Skeletal muscle tissue (tissue), 4 donors: ENCODE data around the gene TMEM212. TPM values are rescaled to one million over a fixed set of nuclear protein-coding genes. Genes with fewer than 3 reads are reported as not detected.

Source experiments
- H3K27ac ChIP-seq: one replicate; pipeline ENCODE4 v1.7.0; 2013; ENCODE audit warnings: mild to moderate bottlenecking, low read depth, low read length, inconsistent platforms
- H3K27me3 ChIP-seq, 3 donors: one replicate each; pipeline ENCODE4 v1.7.0; 2013; ENCODE audit warnings: low read length in 3 of 3; ENCODE audit not compliant: control insufficient read depth in 3 of 3, insufficient read depth in 3 of 3
- H3K36me3 ChIP-seq, 3 donors: one replicate each; pipeline ENCODE4 v1.7.0; 2013; ENCODE audit warnings: low read length in 3 of 3; ENCODE audit not compliant: control insufficient read depth in 3 of 3, insufficient read depth in 3 of 3
- H3K4me1 ChIP-seq, 3 donors: one replicate each; pipeline ENCODE4 v1.7.0; 2013; ENCODE audit warnings: low read length in 3 of 3, mild to moderate bottlenecking in 3 of 3; ENCODE audit not compliant: control insufficient read depth in 3 of 3, insufficient read depth in 3 of 3
- H3K4me3 ChIP-seq, 3 donors: one replicate each; pipeline ENCODE4 v1.7.0; 2013; ENCODE audit warnings: low read length in 3 of 3
- H3K9ac ChIP-seq, 3 donors: one replicate each; pipeline ENCODE4 v1.7.0; 2013; ENCODE audit warnings: low read length in 3 of 3, mild to moderate bottlenecking in 3 of 3, moderate library complexity in 2 of 3, low read depth in 1 of 3
- H3K9me3 ChIP-seq, 3 donors: one replicate each; pipeline ENCODE4 v1.7.0; 2013; ENCODE audit warnings: low read length in 3 of 3; ENCODE audit not compliant: control insufficient read depth in 3 of 3
- total RNA-seq: library from RNA; depleted of rRNA; stranded (reverse); fragments of >200 nt; gene quantifications from one replicate; pipeline ENCODE4 v1.2.3, GENCODE V29; 2014
- donor health status: Osteomylitis.

Gene TMEM212
- total RNA-seq, 1 donor from 2014 or later: not detected

DNA sequence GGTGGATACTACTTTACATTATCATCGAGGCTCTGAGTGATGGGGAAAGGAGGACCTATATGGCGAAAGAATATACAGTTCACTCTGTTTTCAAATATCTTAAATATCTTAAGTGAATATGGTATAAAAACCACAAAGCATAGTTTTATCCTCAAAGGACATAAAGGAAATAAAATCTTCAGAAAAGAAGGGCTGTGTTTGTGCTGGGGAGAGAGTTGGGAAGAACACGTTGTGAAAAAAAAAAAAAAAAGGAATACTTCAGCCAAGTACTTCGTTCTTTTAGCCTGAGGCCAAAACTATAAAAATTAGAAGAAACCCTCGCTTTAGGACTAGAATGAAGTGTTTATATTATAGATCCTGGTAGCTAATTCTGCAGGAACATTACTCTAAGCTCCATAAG is 10.2 kb upstream of the TMEM212 start:
- no peaks in the 10 kb centered on the region for H3K27me3 ChIP-seq
- H3K4me3 ChIP-seq: no peak overlapping the region
- H3K4me1 ChIP-seq: peaks cover 13 to 18% (median 16%) of the 10 kb centered on the region in 3 donors
- no peaks in the 10 kb centered on the region for H3K9me3 ChIP-seq
- no peak overlapping the region for H3K27ac ChIP-seq
- no peak overlapping the region for H3K9ac ChIP-seq
- no peaks in the 10 kb centered on the region for H3K36me3 ChIP-seq

DNA sequence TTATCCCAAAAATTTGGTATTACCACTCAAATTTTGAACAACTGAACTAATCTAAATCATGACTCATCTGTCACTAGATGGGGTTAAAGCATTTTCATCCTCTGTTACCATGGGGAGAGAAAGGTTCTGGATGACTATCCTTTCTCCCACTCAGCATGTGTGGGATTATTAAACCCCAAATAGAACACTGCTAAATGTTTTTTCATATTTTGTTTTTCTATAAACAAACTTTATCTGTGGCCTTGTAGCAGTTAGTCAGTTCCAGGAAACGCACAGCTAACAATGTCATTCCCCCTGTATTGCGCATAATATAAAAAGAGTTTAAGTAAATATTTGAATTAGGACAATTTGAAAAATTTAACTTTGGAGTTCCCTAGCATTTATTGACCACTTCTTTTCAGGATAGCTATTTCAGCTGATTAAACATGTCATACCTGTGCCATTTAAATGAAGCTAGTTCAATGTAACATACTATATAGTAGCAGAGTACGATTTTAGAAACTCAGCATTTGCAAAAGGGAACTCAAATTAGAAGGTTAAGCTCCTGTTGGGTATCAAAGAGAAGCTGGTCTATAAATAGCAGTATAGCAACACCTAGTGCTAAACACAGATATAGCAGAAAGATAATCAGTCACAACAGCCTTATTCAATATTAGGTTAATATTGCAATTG is 9.2 kb upstream of the TMEM212 start:
- H3K27me3 ChIP-seq: no peaks in the 10 kb centered on the region
- H3K4me3 ChIP-seq: no peak overlapping the region
- H3K9me3 ChIP-seq: no peaks in the 10 kb centered on the region
- peaks cover 16 to 24% (median 17%) of the 10 kb centered on the region in 3 donors for H3K4me1 ChIP-seq
- no peaks in the 10 kb centered on the region for H3K36me3 ChIP-seq
- H3K27ac ChIP-seq: peak overlapping the region; percentile 65
- peak overlapping the region in 1 of 3 donors; percentile 43 for H3K9ac ChIP-seq

DNA sequence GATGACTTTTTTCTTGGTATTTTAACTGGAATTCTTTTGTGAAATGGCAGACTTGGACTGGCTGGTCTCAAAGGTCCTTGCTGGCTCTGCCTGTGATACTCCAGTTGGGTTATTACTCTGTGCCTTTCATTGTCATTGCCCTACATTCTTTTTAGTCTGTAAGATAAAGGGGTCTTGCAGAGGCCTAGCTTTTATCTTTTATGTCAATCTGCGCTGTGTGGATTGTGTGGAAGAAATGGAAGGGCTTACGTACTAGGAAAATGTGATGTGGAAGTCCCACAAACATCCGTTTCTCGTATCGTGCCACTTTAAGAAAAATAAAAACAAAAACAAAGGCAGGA is 8.7 kb upstream of the TMEM212 start:
- H3K36me3 ChIP-seq: no peaks in the 10 kb centered on the region
- H3K4me1 ChIP-seq: peaks cover 16 to 26% (median 17%) of the 10 kb centered on the region in 3 donors
- peak overlapping the region in 1 of 3 donors; percentile 43 for H3K9ac ChIP-seq
- no peak overlapping the region for H3K4me3 ChIP-seq
- H3K27ac ChIP-seq: peak overlapping the region; percentile 65
- no peaks in the 10 kb centered on the region for H3K9me3 ChIP-seq
- H3K27me3 ChIP-seq: no peaks in the 10 kb centered on the region

DNA sequence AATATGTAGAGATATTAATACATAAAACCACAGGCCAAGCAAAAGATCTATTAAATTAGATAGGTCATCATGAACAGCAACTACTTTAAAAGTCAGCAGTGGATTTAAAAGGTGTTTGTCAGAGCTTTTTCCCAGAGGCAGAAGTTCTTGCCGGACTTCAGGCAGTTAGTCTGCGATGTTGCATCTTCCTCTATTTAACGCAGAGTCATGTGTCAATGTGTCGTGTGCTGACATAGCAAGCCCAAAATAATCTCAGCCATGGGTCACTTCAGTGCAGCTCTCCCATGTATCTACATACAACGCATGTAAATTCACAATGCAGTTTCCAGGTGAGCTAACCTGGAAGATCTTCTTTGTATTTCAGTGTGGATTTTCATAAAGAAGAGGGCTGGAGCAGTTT is 8.0 kb upstream of the TMEM212 start:
- Histone ChIP-seq H3K9ac (no peak overlapping the region), H3K9me3 (no peaks in the 10 kb centered on the region), H3K27me3 (no peaks in the 10 kb centered on the region), H3K27ac (peak overlapping the region; percentile 65), H3K36me3 (no peaks in the 10 kb centered on the region), H3K4me1 (peaks cover 16 to 26% (median 17%) of the 10 kb centered on the region in 3 donors), H3K4me3 (no peak overlapping the region)

DNA sequence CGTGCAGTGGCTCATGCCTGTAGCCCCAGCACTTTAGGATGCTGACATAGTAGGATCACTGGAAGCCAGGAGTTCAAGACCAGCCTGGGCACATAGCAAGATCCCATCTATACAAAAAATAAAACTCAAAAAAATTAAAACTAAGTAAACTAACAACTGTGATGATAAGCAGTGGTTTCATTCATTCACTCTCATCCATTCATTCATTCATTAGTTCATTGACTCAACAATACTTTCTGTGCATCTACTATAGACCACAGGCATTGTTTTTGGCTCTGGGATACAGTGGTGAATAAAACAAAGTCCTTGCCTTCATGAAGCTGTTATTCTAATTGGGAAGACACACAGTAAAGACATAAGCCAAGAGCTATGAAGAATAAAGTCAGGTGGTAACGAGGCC is 7.5 kb upstream of the TMEM212 start:
- H3K27ac ChIP-seq: peak overlapping the region; percentile 65

DNA sequence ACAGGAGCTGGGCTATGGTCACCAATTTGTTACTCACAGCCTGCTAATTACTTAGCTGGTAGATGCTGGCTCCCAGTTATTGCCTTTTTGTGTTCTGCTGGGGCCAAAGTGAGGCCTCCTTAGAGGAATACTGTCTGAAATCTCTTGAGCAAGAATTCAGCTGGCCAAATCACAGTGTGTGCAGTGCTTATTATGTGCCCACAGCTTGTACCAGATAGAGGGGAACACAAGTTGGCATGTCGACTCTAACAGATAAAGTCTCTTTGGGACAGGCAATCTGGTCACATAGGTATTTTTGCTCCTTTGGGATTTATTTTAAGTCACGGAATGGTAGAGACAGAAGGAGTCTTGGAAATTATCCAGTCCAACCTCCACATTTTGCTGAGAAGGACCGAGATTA is 6.3 kb upstream of the TMEM212 start:
- no peaks in the 10 kb centered on the region for H3K27me3 ChIP-seq
- H3K27ac ChIP-seq: no peak overlapping the region
- no peaks in the 10 kb centered on the region for H3K9me3 ChIP-seq
- H3K36me3 ChIP-seq: no peaks in the 10 kb centered on the region
- peaks cover 16 to 26% (median 17%) of the 10 kb centered on the region in 3 donors for H3K4me1 ChIP-seq
- H3K4me3 ChIP-seq: no peak overlapping the region
- no peak overlapping the region for H3K9ac ChIP-seq

More for the DNA sequence above, 7.5 kb upstream of the TMEM212 start:
- Histone ChIP-seq H3K27me3 (no peaks in the 10 kb centered on the region), H3K36me3 (no peaks in the 10 kb centered on the region), H3K4me3 (no peak overlapping the region), H3K9me3 (no peaks in the 10 kb centered on the region), H3K9ac (no peak overlapping the region), H3K4me1 (peaks cover 16 to 26% (median 17%) of the 10 kb centered on the region in 3 donors)

DNA sequence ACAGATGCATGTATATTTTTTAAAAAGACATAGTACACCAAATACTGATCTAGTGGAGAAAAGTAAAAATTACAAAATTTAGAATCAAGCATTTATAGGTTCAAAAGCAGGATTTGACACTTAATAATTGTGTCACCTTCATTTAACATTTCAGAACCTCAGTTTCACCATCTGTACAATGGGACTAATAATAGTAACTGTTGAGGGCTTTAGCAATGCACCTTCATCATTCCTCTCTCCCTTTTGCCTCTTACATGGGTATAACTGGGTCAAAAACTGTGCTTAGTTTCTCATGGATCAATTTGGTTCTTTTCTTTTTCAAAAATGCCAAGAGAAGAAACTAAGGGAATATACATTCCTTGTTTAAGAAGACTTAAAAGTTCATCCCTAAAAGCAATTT is 5.5 kb upstream of the TMEM212 start:
- H3K27ac ChIP-seq: peak overlapping the region; percentile 54
- no peak overlapping the region for H3K9ac ChIP-seq
- no peaks in the 10 kb centered on the region for H3K27me3 ChIP-seq
- H3K9me3 ChIP-seq: no peaks in the 10 kb centered on the region
- no peak overlapping the region for H3K4me3 ChIP-seq
- peaks cover 16 to 26% (median 17%) of the 10 kb centered on the region in 3 donors for H3K4me1 ChIP-seq
- no peaks in the 10 kb centered on the region for H3K36me3 ChIP-seq

DNA sequence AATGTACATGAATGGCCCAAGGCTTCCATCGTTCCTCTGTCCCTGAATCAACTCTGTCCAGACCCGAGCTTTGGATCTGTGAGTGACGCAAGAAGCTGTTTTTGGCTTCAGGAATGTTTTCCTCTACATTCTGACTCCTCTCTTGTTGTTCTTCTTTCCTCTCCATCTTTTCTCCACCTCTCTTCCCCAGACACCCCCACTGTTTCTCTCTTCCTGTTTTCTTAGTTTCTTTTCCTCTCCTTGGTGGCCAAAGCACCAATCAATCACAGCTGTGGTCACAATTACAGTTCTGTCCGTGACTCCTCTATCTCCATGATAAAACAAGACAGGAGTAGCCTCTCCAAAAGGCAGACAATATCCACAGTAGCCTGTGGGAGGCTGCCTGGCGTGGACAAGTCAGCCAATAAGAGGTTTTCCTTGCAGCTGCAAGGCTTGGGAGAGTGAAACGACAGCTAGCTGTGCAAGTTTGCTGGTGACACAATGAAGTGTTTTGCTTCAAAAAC is 4.9 kb upstream of the TMEM212 start:
- Histone ChIP-seq H3K4me3 (peak overlapping the region in 2 of 3 donors; percentile 23 to 33), H3K9ac (no peak overlapping the region)

DNA sequence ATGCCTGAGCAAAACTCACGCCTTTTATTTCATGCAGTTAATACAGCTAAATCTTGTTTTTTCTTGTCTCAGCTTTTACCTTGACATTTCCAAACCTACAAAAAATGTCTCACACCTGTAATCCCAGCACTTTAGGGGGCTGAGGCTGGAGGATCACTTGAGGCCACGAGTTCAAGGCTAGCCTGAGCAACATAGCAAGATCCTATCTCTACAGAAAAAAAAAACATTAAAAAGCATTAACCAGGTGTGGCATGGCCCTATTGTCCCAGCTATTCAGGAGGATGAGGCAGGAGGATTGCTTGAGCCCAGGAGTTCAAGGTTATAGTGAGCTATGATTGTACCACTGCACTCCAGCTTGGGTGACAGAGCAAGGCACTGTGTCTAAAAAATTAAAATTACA is 3.9 kb upstream of the TMEM212 start:
- no peak overlapping the region for H3K4me3 ChIP-seq
- no peak overlapping the region for H3K27ac ChIP-seq
- no peak overlapping the region for H3K9ac ChIP-seq
- H3K27me3 ChIP-seq: no peaks in the 10 kb centered on the region
- H3K4me1 ChIP-seq: peaks cover 14 to 19% (median 16%) of the 10 kb centered on the region in 3 donors
- H3K36me3 ChIP-seq: no peaks in the 10 kb centered on the region
- no peaks in the 10 kb centered on the region for H3K9me3 ChIP-seq

More for the DNA sequence above, 4.9 kb upstream of the TMEM212 start:
- Histone ChIP-seq H3K27ac (peak overlapping the region; percentile 54), H3K4me1 (peaks cover 16 to 26% (median 17%) of the 10 kb centered on the region in 3 donors), H3K9me3 (no peaks in the 10 kb centered on the region), H3K36me3 (no peaks in the 10 kb centered on the region), H3K27me3 (no peaks in the 10 kb centered on the region)

DNA sequence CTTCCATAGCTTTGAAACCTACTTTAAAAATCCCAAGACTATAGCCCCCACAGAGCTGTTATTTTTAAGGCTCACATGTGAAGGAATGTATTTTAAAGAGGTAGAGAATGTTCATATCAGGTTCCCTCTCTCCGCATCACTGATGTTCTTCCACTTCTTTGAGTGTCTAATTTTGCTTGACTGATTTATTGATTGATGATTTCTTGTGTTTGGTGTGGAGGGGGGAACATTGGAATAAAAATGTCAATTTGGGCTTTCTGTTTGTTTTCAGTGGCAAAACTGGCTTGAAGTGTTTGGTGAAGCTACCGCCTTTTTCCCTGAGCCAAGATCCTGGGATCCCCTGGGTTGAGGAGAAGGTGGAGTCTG is 2.7 kb upstream of the TMEM212 start:
- peaks cover 4 to 11% (median 6%) of the 10 kb centered on the region in 3 donors for H3K4me1 ChIP-seq
- H3K27ac ChIP-seq: no peak overlapping the region
- H3K27me3 ChIP-seq: no peaks in the 10 kb centered on the region

More for the DNA sequence above, 2.7 kb upstream of the TMEM212 start:
- no peaks in the 10 kb centered on the region for H3K9me3 ChIP-seq
- H3K4me3 ChIP-seq: no peak overlapping the region
- H3K36me3 ChIP-seq: no peaks in the 10 kb centered on the region
- no peak overlapping the region for H3K9ac ChIP-seq
